GM21723 (cell line): Measurements from ENCODE around the gene CALCOCO1.
"Not testable (repeated sequence)": the region's sequence is repeated elsewhere in the genome, so short reads cannot be mapped to it uniquely, and the experiment has no call there.

Experiments
- ATAC-seq: cut with Tn5 transposase; IDR thresholded peaks from one replicate; pipeline ENCODE4 v1.9.1; 2021; ENCODE audit warnings: mild to moderate bottlenecking, moderate library complexity; ENCODE audit not compliant: unreplicated experiment

CALCOCO1 gene

DNA sequence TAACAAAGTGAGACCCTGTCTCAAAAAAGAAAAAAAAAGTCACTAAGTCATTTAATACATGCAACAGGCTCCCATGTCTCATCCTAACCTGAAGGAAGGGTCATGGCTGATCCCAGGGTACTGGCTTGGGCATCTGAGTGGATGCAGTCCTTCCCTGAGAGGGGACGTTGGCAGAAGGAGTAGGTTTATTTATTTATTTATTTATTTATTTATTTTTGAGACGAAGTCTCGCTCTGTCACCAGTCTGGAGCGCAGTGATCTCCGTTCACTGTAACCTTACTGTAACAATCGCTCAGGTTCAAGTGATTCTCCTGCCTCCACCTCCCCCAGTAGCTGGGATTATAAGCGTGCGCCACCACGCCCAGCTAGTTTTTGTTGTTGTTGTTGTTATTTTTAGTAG lies 7.2 kb upstream of the CALCOCO1 start:
- no peak for ATAC-seq

DNA sequence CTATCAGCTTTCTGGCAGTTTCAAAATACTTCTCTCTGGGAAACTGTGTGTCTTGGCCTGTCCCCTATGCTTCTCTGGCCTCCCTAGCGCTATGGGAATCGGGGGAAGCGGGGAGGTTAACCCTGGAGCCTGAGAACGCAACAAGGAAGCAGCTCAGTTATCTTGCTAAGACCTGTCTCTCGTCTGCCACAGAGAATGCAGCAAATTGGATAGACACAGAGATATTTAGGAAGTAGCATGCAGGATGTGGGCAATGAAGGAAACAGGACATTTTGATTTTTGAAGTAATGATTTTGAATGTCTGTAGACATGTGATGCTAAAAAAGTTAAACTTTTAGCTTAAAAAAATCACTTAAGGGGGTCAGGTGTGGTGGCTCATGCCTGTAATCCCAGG lies 6.6 kb upstream of the CALCOCO1 start:
- no peak for ATAC-seq

DNA sequence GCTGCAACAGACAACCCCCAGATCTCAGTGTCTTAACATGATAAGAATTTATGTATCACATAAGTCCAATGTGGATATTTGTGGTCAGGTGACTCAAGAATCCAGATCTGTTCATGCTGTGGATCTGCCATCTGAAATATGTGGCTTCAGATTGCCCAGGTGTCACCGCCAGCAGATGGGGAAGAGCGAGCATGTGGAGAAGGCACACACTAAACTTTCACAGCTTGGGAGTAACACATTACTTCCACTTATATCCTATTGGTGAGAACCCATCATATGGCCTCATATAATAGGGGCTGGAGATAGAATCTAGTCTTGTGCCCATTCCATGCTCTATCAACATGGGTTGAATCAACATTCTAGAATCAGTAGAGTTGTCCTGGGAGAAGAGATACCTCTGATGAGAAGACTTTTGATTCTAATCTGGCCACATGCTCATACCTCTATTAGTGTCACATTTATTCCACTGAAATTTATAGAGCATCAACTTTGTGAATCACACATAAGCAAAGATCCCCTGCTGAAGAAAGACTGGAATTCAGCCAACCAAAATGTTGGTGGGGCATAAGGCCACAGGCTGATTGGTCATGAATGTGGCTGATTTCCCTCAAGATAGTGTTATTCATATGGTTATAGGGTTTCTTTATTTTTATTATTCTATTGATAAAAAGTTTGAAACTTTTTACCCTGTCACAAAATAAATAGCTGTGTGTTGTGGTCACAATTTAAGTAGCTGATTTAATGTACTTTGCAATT lies 6.0 kb upstream of the CALCOCO1 start:
- no peak for ATAC-seq

DNA sequence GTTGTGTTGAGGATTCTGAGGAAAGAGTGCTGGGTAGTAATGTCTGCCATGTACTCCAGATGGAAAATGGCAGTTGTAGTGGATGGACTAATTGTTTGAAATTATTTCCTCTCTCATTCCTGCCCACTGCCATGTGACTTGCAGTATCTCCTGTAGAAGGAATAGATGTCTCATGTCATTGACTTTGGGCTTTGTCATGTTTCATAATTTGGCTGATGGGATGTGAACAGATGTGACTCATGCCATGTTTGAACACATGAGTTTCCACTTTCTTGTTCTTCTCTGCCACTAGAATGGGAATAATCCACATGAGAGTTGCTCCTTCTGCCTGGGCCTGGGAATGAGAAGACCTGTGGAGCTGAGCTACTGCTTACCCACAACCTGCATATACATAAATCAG lies 2.4 kb upstream of the CALCOCO1 start:
- ATAC-seq, result no peak

DNA sequence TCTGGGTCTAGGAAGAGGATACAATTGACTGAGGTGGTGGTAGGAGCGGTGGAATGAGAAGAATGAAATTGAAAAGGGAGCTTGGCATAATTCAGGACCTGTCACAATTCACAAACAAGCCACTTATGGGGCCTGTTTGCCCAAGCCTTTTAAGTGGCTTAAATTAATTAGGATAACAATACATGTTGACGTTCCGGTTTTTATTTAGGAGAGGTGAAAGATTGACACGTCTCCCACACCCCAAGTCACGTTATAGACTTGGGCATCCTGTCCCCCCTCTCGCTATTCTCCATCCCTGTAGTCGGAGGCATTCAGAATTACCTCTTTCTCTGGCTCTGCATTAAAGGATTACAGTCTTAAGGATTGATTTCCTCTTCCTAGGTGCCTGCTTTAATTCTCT lies 954 bp upstream of the CALCOCO1 start:
- ATAC-seq, result no peak

DNA sequence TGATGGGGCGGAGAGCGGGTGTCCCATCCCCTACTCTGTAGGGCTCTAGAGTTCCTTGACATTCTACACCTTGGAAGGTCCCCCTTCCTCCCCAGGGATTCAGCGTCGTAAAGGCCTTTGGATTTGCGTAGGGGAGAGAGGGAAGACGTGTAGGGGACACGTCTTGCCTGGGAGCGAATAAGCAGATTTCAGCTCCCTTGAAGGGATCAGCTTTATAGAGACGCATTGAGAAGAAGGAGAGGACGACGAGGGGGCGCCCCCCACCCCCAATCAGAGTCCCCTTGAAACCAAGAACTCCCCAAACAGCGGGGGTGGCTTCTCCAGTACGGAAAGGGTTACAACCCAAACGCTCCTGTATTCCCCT lies 324 bp downstream of the CALCOCO1 start:
- ATAC-seq, result no peak

DNA sequence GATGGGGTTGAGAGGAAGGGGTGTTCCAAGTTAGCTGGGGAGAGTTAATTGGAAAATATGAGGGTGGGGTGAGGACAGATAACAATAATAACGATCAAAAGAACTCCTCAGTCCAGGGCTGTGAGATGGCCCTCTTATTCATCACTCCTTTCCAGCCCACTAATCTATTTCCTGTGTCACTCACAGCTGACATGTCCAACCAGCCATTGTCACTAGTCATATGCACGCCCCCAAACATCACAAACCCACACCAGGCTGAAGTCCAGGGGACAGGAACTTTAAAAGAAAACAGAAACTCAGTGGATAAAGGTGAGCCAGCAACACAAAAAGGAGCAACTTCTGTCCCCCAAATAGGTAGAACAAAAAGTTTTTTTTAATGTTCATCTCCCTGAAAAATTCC lies 911 bp downstream of the CALCOCO1 start:
- no peak for ATAC-seq

DNA sequence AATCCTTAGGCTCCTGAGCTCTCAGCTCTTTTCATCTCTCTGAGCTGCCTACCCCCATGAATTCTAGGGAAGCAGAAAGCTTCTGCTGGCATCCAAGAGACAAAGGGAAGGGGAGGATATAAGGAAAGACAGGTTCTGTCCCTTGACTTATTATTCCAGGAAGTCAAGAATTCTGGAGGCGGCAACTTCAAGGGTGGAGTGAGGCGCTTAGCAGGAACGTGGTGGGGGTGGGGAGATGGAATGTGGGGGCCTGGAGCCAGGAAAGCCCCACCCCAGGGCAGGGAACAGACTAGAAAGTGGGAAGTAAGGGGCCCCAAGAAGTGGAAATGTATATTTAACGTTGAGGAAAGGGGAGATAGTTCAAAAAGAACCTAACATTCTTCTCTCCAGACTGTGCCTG lies 1.4 kb downstream of the CALCOCO1 start:
- no peak for ATAC-seq

DNA sequence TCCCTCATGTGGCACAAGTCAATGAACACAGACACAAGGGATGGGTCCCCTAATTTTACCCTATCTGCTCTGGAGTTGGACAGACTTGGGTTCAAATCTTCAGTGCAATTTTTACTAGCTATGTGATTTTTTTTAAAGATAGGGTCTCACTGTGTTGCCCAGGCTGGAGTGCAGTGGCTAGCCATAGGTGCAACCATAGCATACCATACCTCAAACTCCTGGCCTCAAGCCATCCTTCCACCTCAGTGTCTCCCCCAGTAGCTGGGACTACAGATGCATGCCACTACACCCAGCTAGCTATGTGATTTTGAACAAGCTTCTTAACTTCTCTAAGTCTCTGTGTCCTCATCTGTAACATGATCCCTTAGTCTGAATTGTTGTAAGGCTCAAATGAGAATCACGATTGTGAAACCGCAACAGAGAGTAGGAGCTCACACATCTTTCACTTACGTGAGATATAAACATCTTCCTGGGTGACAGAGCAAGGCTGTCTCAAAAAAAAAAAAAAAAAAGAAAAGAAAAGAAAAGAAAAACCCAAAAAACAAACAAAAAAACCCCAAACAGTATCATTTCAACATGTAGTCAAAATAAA lies 4.7 kb downstream of the CALCOCO1 start:
- no peak for ATAC-seq

DNA sequence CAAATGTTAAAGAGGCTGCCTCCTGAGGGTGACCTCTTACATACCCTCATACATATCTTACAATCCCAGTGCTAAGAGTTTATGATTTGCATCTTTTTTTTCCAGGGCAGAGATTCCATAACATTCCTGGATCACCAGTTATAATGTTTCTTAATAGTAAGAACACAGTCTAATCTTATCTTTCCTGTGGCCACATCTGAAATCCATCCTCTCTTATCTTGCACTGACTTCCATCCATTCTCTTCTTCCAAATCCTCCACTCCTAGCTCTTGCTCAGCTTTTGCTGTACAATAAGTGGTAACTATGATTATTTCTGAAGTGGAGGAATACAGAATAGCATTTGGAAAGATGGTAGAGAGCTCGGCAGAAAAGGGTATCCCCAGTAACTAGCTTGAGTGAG lies 6.3 kb downstream of the CALCOCO1 start:
- no peak for ATAC-seq

DNA sequence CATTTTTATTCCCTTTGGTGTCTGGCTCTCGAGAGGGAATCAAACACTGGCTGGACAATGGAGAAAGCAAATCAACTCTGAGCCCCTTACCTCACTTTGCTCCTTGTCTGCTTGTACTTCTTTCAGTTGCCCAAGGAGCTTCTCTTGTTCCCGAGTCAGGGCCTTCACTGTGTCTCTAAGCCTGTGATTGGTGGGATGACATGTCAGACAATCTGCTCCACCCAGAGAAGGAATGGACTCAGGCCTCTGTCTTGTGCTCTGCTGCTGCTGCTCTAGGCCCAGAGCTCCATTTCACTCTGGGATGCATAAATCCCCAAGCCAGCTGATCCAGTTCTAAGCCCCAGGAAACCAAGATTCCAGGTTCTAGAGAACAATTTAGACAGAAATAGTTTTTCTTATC lies 7.6 kb downstream of the CALCOCO1 start:
- no peak for ATAC-seq

DNA sequence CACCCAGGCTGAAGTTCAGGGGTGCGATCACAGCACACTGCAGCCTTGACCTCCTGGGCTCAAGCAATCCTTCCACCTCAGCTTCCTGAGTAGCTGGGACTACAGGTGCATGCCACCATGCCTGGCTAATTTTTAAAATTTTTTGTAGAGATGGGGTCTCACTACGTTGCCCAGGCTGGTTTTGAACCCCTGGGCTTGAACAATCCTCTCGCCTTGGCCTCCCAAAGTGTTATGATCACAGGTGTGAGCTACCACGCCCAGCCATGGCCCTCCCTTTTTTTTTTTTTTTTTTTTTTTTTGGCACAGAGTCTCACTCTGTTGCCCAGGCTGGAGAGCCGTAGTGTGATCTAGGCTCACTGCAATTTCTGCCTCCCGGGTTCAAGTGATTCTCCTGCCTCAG lies 8.7 kb downstream of the CALCOCO1 start:
- ATAC-seq, result not testable (repeated sequence)

DNA sequence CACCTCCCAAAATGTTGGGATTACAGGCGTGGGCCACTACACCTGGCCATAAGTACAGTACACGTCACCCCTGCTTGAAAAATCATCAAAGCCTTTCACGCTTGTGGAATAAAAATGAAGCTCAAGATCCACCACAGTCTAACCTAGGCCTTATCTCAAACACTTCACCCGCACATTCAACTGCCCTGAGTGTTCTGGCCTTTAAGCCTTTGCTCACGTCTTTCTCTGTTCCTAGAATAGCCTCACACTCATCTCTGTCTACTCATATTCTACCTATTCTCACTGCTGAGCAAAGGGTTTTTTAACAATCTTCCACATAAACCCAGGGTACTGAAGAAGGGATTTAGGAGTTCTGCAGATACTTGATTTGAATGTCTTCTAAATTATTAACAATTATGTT lies 9.9 kb downstream of the CALCOCO1 start:
- no peak for ATAC-seq

DNA sequence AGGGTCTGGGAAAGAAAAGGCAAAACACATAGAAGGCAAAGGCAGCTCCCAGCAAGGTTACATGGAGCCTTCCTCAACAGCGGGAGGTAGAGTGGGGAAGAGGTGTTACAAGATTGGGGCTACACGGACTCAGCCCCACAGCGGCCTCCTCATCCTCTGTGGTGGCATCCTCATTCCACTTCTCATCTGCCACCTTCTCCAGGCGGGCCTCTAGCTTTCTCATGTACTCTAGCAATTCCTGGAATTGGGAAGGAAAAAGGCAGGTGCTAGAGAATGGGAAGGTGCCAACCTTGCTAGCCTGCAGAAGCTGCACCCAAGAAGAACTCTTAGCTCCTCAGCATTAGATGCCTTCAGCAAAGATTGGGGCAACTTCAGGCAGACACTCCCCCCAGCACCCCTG lies 13.2 kb downstream of the CALCOCO1 start:
- ATAC-seq, result no peak

DNA sequence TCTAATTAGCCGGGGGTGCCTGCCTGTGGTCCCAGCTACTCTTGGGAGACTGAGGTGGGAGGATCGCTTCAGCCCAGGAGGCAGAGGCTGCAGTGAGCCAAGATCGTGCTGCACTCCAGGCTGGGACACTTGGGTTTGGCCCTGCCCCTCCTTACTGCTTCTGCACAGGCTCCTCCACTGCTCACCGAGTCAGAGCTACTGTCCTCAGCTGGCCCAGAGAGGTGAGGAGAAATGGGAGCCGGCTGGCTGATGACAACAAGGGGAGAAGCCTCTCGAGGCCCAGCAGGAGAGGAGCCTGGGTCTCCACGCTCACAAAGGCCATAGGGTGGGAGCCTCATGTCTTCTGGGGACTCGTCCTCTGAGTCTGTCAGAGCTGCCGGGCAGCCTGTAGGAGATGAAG lies 13.7 kb downstream of the CALCOCO1 start:
- no peak for ATAC-seq

DNA sequence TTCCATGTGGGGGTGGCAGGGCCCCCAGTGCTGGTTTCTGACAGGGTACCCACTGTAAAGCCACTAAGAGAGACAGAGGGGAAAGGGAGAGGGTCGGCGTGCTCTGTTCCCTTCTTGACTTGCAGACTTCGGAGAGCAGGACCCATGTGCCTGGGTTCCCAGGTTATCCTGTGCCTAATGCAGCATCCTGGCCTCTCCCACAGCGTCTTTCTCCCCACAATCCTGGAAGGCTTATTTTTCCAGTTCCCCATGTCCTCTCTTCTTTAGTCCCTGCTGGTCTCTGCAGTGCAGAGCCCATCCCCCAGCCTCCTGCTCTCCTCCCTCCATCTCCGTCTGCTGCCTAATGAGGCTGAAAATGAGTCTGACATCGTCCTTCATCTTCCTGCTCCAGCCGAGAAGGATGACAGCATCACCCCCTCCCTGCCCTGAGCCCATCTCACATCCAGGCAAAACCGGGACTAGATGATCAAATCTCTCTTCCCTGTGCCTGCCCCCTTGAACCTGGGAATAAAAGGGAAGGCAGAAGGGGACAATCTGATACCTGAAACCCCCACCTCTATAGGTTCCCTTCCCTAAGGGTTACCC lies 15.1 kb downstream of the CALCOCO1 start:
- ATAC-seq, result no peak

DNA sequence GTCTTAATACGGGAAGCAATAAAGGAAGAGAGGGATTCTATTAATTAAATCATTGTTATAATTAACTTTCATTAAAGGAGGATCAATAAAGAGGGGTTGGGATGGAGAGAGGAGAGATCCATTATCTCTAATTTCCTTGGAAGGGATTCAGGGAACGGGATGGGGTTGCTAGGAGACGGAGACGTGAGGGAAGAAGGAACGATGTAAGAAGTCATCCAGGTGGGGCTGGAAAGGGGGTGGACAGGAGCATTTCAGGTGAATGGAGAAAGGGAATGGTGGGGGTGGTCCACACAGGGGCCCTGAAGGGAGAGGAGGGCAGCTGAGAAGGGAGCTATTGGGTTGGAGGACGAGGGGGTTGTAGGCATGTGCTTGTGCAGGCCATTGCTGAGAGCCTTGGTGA lies 17.2 kb downstream of the CALCOCO1 start:
- no peak for ATAC-seq

DNA sequence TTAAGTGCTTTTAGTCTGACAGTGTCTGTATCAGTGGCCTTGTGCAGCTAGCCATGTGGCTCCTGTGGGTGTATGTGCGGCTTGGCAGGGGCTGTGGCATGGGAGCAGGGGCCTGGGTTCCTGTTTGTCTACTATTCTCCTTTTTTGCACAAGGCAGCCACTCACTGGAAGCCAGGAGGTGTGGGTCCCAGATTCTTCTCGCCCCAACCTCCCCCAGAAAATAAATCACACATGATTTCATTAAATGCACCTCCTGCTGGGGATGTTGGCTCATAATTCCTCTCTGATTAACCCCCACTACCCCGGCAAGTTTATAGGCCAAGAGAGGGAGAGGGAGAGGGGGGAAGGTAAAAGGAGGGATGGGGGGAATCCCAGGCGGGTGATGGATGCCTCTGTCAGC lies 17.6 kb downstream of the CALCOCO1 start:
- ATAC-seq, result no peak

DNA sequence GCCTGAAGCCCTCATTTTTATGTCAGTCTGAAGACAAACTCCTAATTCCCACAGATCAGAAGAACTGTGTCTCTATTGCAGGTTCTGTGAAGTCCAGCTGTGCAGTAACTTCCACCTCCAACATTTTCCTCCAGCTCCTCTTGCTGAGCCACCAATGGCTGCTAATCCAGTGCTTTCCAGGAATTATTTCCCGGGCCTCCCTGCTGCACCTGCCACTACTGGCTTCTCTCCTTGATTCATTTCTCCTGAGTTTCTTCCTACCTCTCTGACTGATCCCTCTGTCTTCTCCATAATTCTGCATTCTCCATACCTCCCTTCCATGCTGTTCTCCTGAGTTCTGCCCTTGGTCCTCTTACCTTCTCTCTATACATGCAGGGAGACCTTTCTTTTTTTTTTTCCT lies 21.2 kb downstream of the CALCOCO1 start:
- no peak for ATAC-seq

DNA sequence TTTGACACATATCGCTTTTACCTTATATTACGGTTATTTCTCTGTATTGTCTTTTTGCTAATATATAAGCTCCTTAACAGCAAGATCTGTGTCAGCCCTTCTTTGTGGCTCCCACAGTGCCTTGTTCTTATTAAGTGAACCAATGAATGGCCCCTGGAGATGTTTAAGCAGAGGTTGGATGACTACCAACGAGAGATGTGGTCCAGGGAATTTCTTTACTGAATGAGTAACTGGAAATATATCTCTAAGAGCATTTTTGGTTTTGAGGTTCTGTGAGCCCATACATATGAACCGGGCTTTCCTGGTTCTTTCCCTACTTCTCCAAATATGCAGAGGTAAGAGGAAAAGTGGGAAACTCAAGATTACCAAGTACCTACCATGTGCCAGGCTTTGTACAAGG lies 23.5 kb downstream of the CALCOCO1 start:
- ATAC-seq, result no peak

DNA sequence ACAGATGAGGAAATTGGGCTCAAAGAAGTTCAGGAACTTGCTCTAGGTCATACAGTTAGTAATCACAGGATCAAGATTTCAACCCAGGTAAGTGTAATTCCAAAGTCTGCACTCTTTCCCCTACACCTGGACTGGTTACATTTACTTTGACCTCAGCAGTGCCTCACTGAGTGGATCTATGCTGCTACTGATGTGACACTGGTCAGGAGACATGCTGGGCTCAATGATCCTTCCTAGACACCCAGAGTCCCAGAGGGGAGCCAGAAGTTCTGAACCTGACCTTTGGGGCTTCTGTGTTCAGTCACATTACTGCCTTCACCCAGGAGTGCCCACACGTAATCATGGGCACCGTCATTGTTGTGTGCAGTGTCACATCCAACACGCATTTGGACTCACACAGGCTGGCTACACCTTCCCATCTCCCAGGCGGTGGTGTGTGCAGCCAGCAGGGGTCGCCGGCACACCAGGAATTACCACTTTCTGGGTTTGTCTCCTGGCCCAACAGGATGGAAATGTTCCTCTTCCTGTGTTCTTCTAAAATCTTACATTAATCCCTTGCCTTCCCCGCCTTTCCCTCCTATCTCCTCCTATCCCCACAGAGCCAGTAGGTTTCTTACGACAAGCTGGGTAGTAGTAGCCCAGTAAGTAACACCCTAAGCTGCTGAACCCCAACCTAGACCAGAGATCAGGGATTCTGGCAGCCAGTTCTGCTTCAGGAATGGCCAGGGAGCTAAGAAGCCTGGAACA lies 25.6 kb downstream of the CALCOCO1 start:
- ATAC-seq, result no peak

DNA sequence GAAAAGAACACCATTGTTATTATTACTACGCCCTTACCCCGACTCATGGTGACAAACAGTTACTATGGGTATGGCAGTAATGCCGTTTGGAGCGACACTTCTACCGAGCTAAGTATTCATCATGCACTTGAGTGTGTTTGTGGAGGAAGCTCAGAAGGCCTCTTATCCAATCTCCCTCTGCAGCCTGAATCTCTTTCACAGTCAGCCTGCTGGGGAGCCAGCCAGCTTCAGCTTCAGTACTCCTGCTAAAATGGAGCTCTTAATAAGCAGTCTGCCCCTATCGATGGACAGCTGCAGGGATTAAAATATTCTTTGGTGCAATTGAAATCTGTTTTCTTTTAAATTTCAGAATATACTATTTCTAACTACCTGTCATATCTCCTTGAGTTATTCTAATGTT lies 26.7 kb downstream of the CALCOCO1 start:
- no peak for ATAC-seq
